Measurements from ENCODE around the gene NDST3.

The NDST3 gene

DNA sequence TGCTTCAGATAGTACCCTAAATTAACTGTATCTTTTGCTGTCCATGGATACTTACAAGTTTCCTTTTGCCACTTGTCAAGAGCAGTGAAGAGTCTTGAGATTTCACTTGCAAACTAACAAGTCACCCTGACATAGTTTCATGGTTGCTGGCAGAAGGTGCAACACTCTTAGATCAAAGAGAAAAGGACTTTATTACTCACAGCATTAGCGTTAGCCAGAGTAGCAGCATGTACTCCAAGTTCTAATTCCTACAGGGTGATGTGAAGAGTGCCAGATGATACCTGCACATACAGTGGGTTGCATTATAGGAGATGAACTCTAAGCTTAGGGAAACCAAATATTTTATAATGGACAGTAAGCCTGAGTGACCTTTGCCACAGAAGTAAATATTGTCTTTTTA is 47.9 kb downstream of the NDST3 start:
- no peak for DNase-seq

DNA sequence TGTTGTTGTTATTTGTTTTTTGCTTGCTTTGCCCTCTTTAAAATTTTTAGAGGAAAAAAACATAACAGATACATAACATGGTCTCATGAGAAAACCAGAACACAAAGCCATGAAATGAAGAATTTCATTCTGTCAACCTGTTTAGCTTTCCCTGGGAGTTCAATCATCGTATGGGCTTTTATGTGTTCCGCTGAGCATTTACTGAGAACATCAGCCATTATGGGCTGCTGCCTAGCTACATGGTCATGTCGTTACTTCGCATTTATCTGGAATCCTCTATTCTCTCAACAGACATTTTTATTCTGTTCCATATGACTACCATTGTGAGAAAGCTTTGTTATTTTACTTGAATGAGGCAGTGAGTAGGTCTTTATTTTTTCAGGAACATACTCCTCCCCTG is 51.4 kb downstream of the NDST3 start:
- no peak for DNase-seq

GRCh38 chr4:118086344-118086743 is 52.1 kb downstream of the NDST3 start:
- DNase-seq = no peak

GRCh38 chr4:118087366-118087765 is 53.1 kb downstream of the NDST3 start:
- no peak for DNase-seq

DNA sequence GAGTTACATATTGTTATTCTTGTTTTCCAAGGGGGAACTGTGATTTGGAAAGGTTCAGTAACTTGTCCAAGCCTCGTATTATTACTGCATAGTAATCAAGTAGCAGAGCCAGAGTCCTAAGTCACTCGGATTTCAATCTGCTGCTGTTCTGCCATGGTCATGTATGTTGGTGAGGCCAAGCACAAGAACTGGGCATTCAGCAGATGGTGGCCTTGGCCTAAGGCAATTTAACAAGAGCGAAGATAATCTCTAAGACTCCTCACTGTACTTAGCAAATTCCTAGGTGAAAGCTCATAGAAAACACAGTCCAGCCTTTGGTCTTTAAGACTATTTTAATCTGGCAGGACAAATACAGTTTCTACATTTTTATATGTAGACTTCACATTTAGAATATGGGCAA is 64.8 kb downstream of the NDST3 start:
- no peak for DNase-seq

- no peak for DNase-seq
These were observed 67.9 kb downstream of the NDST3 start for GRCh38 chr4:118102195-118102594.

DNA sequence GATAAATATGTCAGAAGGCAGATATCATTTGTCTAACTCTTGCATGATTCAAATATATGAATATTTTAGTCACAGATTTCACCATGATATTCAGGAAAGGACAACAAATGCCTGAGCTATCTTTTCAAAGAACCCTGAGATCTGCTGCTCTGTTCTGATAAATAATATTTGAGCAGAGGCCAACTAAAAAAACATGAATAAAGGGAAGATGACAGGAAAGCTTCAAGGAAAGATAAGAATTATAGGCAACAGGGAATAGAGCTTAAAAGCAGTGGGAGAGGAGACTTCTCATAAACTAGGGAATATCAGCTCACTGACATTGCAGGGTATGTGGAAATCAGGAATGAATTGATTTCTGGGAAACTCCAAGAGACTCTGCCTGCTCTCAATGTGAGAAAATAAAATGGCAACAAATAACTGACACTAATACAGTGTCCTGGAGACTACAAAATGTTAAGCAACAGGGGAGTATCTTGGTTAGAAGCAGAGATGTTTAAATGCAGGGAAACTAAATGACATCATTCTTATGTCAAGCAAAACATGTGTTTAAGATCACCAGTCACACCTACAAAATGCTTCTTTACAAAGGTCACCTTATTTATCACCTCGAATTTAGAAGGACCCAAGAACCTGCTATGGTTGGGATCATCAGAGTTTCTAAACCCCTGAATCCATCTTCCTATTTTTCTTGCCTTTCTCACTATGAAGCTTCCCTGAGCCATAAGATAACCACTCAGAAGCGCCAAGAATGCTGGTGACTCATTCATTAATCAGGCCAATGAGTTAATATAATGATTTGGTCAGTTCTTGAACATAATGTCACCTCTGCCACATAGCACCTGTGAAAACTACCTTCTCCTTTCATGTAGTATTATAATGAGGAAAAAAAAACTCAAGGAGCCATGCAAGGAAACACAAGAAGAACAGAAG is 78.1 kb downstream of the NDST3 start:
- no peak for DNase-seq

GRCh38 chr4:118113220-118113619 is 78.9 kb downstream of the NDST3 start:
- no peak for DNase-seq

- DNase-seq = no peak
These were observed 80.4 kb downstream of the NDST3 start for GRCh38 chr4:118114720-118115119.

GRCh38 chr4:118120120-118120760 is 86.0 kb downstream of the NDST3 start:
- no peak for DNase-seq

- no peak for DNase-seq
These were observed 90.7 kb downstream of the NDST3 start for GRCh38 chr4:118124997-118125396.

GRCh38 chr4:118139241-118139640 is 105.0 kb downstream of the NDST3 start:
- no peak for DNase-seq

DNA sequence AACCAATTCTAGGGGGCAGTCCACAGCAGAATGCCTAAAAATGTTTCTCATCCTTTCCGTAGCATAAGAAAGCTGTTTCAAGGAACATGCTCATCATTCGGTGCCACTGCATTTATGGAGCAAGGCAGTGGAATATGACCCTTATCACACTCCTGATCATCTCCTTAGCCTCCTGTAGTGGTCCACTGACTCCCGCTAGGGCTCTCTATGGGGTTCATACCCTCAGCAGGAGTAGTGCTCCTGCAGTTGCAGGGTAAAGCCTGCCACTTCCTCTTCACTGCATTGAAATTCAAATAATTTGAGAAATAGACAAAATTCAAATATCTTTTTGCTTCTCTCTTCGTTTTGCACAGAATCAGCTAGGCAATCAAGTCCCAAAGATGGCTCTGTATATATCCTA is 107.0 kb downstream of the NDST3 start:
- DNase-seq = no peak

- DNase-seq = no peak
These were observed 120.4 kb downstream of the NDST3 start for GRCh38 chr4:118154649-118155048.

- no peak for DNase-seq
These were observed 121.2 kb downstream of the NDST3 start for GRCh38 chr4:118155516-118155915.

DNA sequence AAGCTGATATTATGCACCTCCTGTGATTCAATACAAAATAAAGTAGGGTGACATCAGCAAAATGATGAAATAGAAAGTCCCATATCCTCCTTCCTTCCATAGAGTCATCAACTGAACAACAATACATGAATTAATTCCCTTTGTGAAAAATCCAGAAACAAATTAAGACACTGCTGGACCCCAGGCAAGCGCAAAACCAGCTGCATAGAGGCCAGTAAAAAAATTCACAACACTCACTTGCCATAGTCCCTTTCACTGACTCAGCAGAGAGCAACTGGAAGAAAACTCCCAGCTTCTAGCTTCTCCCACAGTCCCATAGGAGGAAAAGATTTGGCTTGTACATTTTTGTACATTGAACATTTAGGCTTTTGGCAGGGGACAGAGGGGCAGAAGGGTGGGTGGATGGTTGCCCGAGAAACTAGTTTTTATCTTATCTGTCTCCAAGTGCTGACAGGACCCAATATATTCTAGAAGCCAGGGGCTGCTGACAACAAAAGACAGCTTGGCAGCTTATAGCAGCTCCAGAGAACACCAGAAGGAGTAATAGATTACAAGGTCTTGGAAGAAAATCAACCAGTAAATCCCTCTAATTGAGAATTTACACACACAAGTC is 124.6 kb downstream of the NDST3 start:
- DNase-seq = no peak

GRCh38 chr4:118167306-118167705 is 133.0 kb downstream of the NDST3 start:
- no peak for DNase-seq

DNA sequence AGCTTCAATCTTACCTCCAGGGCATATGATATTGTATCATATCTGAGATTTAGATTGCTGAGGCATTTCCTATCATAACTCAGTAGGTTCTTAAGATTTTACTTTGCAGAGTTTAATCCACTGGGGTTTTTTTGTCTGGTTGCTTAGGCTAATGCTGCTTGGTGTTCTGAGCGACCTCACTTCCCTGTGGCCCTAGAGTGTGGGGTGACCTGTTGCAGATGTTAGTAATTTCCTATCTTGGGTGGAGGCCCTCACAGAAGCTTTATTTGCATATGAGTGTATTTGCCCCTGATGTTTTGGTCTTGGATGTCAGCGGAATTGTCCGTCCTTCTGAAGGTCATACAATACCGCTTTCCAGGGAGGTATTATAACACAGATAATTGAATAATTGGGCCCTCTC is 137.1 kb downstream of the NDST3 start:
- no peak for DNase-seq

DNA sequence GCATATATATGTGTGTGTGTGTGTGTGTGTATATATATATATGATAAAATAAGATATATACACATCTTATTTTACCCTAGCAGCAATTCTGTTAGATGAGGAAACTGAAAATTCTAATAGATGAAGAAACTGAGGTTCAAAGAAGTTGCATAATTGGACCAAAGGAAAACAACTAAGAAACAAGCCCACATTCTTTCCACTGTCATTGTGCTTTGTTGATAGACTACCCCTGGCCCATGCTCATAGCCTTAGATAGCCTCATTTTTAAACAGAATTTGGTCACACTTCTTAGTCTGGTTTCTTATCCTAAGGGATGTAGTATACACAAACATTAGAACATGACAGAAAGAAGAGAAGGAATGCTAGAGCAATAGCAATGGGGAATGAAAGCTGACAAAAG is 138.8 kb downstream of the NDST3 start:
- no peak for DNase-seq

DNA sequence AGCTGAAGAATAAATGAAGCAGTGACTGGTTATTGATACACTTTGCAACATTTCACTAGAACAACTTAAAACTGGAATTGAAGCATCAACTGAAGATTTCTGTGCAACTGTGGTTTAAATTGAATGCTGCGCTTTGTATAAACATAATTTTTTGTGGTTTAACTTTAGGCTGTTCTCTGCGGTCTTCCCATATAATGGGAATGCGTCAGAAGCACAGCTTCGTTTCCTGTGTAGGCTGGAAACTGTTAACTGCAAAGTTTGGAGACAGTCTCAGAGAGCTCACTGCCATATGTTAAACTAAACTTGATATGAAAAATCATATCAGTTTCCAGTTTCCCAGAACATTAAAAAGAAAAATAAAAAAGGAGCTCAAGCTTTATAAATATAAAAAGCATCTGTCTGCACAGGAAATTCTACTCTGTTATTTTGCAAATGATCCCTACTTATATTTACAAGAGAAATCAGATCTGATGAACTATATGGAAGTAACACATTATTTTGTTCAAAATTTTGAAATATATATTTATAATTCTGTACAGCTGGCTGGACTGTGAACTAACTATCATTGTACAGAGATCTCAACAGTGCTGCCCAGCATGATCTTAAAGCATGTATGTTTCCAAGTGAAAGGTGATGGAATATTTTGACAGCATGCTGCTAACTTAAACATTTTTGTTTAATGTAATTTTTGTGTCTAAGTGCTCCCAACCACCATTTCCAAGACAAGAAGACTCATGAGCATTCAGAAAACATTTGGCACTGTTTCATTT is 139.9 kb downstream of the NDST3 start:
- DNase-seq = no peak

DNA sequence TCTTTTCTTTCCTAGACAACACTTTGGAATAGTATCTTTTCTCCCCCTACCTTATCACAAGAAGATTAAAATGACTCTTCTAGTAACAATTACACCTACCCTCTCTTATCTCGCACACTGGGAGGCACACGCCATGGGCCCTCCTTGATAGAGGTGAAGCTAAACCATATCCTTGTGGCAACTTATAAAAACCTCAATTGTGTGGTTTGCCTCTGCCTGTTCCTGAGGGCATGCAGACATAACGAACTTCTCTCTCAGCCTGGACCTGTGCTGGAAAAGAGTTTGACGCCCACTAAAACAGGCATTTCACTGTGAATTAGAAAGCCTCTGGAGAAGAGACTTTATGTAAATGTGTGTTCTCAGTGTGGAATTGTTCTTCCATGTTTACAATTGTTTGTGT is 141.2 kb downstream of the NDST3 start:
- no peak for DNase-seq

DNA sequence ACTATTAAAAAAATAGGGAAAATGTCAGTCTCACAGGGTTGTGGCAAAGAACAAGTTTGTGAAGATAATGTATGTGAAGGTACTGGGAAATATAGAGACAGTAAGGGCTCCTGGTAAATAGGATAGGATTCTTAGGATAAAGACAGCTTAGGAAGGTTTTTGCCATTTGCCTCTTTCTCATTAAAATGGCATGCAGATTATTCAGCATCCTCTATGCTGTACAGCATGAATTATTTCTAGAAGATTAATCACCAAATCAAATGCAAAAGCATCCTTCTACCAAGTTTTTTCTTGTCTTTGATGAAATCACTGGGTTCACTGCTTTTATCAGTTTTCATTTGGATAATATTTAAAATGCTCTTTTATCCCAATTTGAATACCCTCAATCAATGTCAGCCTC is 142.8 kb downstream of the NDST3 start:
- DNase-seq = no peak

- no peak for DNase-seq
These were observed 146.5 kb downstream of the NDST3 start for GRCh38 chr4:118180776-118181175.
